Measurements from ENCODE around the gene KCNK18. TPM values are rescaled to one million over a fixed set of nuclear protein-coding genes. Genes with fewer than 3 reads are reported as not detected.

KCNK18 gene
- total and polyA plus RNA-seq, 2 of the 8 experiments (the other 6 are each of a cell fraction or from before 2014, with no cell fraction given) = not detected

DNA sequence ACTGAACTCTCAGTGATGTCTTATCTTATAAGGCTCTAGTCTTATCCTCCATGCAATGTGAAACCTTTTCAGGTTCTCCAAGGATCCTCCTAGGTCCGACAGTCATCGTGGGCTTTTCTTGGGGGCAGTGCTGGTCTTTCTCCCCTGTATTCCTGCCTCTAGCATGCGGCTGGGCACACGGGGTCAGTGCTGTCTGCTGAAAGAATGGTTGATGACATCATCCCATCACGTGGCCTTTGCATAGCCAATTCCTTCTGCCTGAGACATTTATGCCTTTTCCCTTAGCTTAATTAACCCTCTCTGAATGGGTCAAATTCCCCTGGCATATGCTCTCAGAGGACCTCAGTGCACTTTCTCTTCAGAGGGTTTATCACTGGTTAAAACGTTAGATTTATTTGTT lies 27.0 kb upstream of the KCNK18 start (continued):
- TF ChIP-seq, protein P1, sequence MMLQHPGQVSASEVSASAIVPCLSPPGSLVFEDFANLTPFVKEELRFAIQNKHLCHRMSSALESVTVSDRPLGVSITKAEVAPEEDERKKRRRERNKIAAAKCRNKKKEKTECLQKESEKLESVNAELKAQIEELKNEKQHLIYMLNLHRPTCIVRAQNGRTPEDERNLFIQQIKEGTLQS (IDR thresholded peaks at IDR 0.05; ENCODE audit: insufficient read depth, low read depth, low read length) = peak; percentile 58; the same call in 1 of the 2 replicates
- TF ChIP-seq TCF12 (IDR thresholded peaks at IDR 0.05; ENCODE audit: low read depth, low read length) = no peak
- TF ChIP-seq, protein P2, sequence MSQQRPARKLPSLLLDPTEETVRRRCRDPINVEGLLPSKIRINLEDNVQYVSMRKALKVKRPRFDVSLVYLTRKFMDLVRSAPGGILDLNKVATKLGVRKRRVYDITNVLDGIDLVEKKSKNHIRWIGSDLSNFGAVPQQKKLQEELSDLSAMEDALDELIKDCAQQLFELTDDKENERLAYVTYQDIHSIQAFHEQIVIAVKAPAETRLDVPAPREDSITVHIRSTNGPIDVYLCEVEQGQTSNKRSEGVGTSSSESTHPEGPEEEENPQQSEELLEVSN (IDR thresholded peaks at IDR 0.05) = peak; percentile 73; the same call in 1 of the 2 replicates
- TF ChIP-seq, protein P3, sequence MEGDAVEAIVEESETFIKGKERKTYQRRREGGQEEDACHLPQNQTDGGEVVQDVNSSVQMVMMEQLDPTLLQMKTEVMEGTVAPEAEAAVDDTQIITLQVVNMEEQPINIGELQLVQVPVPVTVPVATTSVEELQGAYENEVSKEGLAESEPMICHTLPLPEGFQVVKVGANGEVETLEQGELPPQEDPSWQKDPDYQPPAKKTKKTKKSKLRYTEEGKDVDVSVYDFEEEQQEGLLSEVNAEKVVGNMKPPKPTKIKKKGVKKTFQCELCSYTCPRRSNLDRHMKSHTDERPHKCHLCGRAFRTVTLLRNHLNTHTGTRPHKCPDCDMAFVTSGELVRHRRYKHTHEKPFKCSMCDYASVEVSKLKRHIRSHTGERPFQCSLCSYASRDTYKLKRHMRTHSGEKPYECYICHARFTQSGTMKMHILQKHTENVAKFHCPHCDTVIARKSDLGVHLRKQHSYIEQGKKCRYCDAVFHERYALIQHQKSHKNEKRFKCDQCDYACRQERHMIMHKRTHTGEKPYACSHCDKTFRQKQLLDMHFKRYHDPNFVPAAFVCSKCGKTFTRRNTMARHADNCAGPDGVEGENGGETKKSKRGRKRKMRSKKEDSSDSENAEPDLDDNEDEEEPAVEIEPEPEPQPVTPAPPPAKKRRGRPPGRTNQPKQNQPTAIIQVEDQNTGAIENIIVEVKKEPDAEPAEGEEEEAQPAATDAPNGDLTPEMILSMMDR (IDR thresholded peaks at IDR 0.05; ENCODE audit: control extremely low read depth in 1 of 3, insufficient read depth in 1 of 3, low read depth in 1 of 3, low read length in 3 of 3) = no peak
- TF ChIP-seq, protein P4, sequence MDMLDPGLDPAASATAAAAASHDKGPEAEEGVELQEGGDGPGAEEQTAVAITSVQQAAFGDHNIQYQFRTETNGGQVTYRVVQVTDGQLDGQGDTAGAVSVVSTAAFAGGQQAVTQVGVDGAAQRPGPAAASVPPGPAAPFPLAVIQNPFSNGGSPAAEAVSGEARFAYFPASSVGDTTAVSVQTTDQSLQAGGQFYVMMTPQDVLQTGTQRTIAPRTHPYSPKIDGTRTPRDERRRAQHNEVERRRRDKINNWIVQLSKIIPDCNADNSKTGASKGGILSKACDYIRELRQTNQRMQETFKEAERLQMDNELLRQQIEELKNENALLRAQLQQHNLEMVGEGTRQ (IDR thresholded peaks at IDR 0.05; ENCODE audit: low read length) = peak; percentile 88

Measured in H1 (cell line).